ENCODE results near the gene BBX. TPM values are rescaled to one million over a fixed set of nuclear protein-coding genes. Genes with fewer than 3 reads are reported as not detected.

Gene BBX
- total RNA-seq, 1 donor from 2014 or later = 77.5 TPM

GRCh38 chr3:107599772-107600145 is 77.0 kb downstream of the BBX start:
- DNase-seq = no peak
- Mint-ChIP-seq H3K9me3 (no peaks in the 10 kb centered on the region), H3K27ac (peak overlapping the region; percentile 93), H3K4me1 (peaks cover 65% of the 10 kb centered on the region), H3K4me3 (peak overlapping the region; percentile 82), H3K27me3 (no peaks in the 10 kb centered on the region), H3K36me3 (ENCODE audit: low read depth) (peaks cover 13% of the 10 kb centered on the region)
- ChIA-PET POLR2A (interaction anchor here (1.0 to 2.0 kb wide), 3 partner anchors 8 to 77 kb away, joined by 5 to 9 read pairs (median 5); partner anchors contain the start of gene BBX), CTCF (interaction anchor here (0.6 to 1.2 kb wide), 3 partner anchors 21 to 77 kb away, joined by 3 to 5 read pairs (median 4); no protein-coding TSS in a partner anchor)
- no peak for ATAC-seq (ENCODE audit: low read depth)
- TF ChIP-seq CTCF (IDR thresholded peaks at IDR 0.05) = no peak
- intact Hi-C loops (cut with micrococcal nuclease) = loop anchor here (5.0 kb wide), 2 partner anchors 33 to 167 kb away; no protein-coding TSS in a partner anchor

GRCh38 chr3:107600780-107601179 is 78.0 kb downstream of the BBX start:
- no peaks in the 10 kb centered on the region for H3K27me3 Mint-ChIP-seq
- no peak for TF ChIP-seq CTCF (IDR thresholded peaks at IDR 0.05)
- H3K4me1 Mint-ChIP-seq = peaks cover 55% of the 10 kb centered on the region
- ChIA-PET CTCF (interaction anchor here (1.0 kb wide), 1 partner anchor 22 kb away, joined by 5 read pairs; no protein-coding TSS in a partner anchor), POLR2A (no interaction called here)
- DNase-seq = no peak
- H3K4me3 Mint-ChIP-seq = no peak overlapping the region
- H3K27ac Mint-ChIP-seq = peak overlapping the region; percentile 61
- peaks cover 13% of the 10 kb centered on the region for H3K36me3 Mint-ChIP-seq (ENCODE audit: low read depth)
- H3K9me3 Mint-ChIP-seq = no peaks in the 10 kb centered on the region
- intact Hi-C loops (cut with micrococcal nuclease) = no loop called here
- ATAC-seq (ENCODE audit: low read depth) = no peak

GRCh38 chr3:107604057-107604822 is 81.5 kb downstream of the BBX start:
- Mint-ChIP-seq H3K9me3 (peaks cover 12% of the 10 kb centered on the region), H3K27me3 (no peaks in the 10 kb centered on the region), H3K36me3 (ENCODE audit: low read depth) (peaks cover 38% of the 10 kb centered on the region), H3K4me1 (peaks cover 30% of the 10 kb centered on the region), H3K4me3 (no peak overlapping the region), H3K27ac (no peak overlapping the region)
- intact Hi-C loops (cut with micrococcal nuclease) = no loop called here
- POLR2A ChIA-PET = no interaction called here
- no peak for TF ChIP-seq CTCF (IDR thresholded peaks at IDR 0.05)
- CTCF ChIA-PET = no interaction called here
- ATAC-seq (ENCODE audit: low read depth) (no peak), DNase-seq (no peak)

- Mint-ChIP-seq H3K27ac (no peak overlapping the region), H3K9me3 (peaks cover 34% of the 10 kb centered on the region), H3K36me3 (ENCODE audit: low read depth) (peaks cover 59% of the 10 kb centered on the region), H3K4me1 (peaks cover 10% of the 10 kb centered on the region), H3K27me3 (no peaks in the 10 kb centered on the region), H3K4me3 (no peak overlapping the region)
- intact Hi-C loops (cut with micrococcal nuclease) = no loop called here
- ATAC-seq (ENCODE audit: low read depth) = no peak
- POLR2A ChIA-PET = no interaction called here
- CTCF ChIA-PET = no interaction called here
- no peak for DNase-seq
- no peak for TF ChIP-seq CTCF (IDR thresholded peaks at IDR 0.05)
Measured at GRCh38 chr3:107611775-107612469, 89.2 kb downstream of the BBX start.

- CTCF ChIA-PET = no interaction called here
- peaks cover 33% of the 10 kb centered on the region for H3K9me3 Mint-ChIP-seq
Measured at GRCh38 chr3:107612664-107613084, 89.9 kb downstream of the BBX start.

More at GRCh38 chr3:107612664-107613084, 89.9 kb downstream of the BBX start:
- Mint-ChIP-seq H3K4me1 (peaks cover 17% of the 10 kb centered on the region), H3K27me3 (no peaks in the 10 kb centered on the region), H3K27ac (no peak overlapping the region), H3K36me3 (ENCODE audit: low read depth) (peaks cover 52% of the 10 kb centered on the region), H3K4me3 (no peak overlapping the region)
- ATAC-seq (ENCODE audit: low read depth) = no peak
- POLR2A ChIA-PET = no interaction called here
- no peak for DNase-seq
- intact Hi-C loops (cut with micrococcal nuclease) = no loop called here
- TF ChIP-seq CTCF (IDR thresholded peaks at IDR 0.05) = no peak

All from activated B cell treated with CpG ODN at 0.5 μM for 24 hours (primary cell).